Erythroblast (primary cell): Measurements from ENCODE around the gene HACD2.

Experiments
- DNase-seq, 2 experiments: peaks; one replicate each; lab custom pipeline; 2025; lab: John Stamatoyannopoulos, UW
- GATA1 ChIP-seq: IDR thresholded peaks from 2 replicates; pipeline ENCODE4 v1.6.1; 2011; ENCODE audit warnings: low read depth, mild to moderate bottlenecking, control low read depth, low read length, moderate library complexity
- POLR2A ChIP-seq: IDR thresholded peaks from 2 replicates; pipeline ENCODE4 v1.6.1; 2011; ENCODE audit warnings: mild to moderate bottlenecking, low read length

HACD2 gene

DNA sequence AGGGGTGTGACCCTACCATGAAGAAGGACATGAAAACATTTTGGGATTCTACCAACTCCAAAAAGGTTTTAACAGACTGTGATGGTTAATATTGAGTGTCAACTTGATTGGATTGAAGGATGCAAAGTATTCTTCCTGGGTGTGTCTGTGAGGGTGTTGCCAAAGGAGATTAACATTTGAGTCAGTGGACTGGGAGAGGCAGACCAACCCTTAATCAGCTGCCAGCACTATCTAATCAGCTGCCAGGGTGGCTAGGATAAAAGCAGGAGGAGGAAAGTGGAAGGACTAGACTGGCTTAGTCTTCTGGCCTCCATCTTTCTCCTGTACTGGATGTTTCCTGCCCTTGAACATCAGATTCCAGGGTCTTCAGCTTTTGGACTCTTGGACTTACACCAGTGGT lies 16.0 kb upstream of the HACD2 start:
- DNase-seq, result peak; percentile 70 to 90
- TF ChIP-seq POLR2A, result peak; percentile 36

DNA sequence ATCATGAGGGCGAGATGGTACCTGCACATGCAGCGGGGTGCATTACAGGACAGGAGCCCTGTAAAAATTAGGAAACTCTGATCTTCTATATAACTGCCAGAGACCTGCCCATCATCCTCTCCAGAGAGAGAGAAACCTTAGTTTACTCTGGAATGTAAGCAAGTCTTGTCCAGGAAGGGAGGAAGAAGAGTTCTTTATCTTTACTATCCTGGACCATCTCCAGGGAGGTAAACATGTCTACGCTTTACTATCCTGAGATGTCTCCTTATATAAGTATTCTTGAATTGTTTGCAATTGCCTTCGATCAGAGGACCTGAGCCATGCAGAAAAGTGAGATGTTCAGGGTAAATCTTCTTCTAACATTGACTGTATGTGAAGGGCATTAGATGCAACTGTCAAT lies 12.7 kb upstream of the HACD2 start:
- DNase-seq, result no peak
- no peak for TF ChIP-seq POLR2A
- TF ChIP-seq GATA1, result no peak

- peak; percentile 28 to 30 for DNase-seq
- TF ChIP-seq GATA1 (no peak), POLR2A (no peak)
These were observed 10.7 kb upstream of the HACD2 start for GRCh38 chr3:123595396-123596180.

DNA sequence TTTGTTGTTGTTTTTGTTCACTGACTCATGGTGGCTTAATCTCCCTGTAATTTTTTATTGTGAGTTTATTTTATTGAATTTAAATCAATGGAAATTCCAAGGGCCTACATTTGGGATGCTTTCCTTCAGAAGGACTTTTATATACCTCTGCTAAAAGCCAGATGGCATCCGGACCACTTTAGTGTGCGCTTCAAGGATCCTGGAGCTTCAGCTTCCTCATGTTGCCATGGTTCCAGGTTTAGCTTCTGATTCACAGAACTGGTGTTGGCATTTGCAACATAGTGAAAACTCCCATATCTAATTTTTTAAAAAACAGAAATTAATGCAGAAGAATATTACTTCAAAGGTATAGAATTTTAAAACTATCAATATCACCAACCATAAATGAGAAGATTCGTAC lies 8.5 kb upstream of the HACD2 start:
- TF ChIP-seq GATA1, result no peak
- TF ChIP-seq POLR2A, result no peak
- DNase-seq, result no peak

- no peak for TF ChIP-seq POLR2A
- no peak for TF ChIP-seq GATA1
- DNase-seq, result peak; percentile 13 to 46
These were observed 6.0 kb upstream of the HACD2 start for GRCh38 chr3:123590685-123591450.

- peak in 1 of 2 experiments; percentile 31 for DNase-seq
- TF ChIP-seq GATA1, result no peak
- no peak for TF ChIP-seq POLR2A
These were observed 2.5 kb upstream of the HACD2 start for GRCh38 chr3:123587401-123587800.

DNA sequence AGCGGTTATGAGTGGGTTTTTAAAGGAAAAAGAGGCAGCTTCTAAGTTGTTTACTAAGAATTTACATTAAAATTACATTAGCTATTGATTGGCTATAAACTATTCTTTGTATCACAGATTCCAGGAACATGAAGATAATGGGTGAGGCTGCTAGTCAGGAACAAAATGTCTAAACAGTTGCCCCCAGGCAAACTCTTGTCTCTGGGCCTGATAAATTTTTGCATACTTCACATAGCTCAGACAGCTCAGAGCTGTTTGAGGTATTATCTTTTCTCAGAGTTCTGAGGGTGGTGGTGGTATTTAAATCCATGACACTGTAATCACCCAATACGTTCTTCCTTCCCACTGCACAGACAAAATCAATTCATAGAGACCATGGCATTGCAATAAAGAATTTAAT lies 2.1 kb upstream of the HACD2 start:
- TF ChIP-seq GATA1, result no peak
- no peak for TF ChIP-seq POLR2A
- DNase-seq, result peak; percentile 26 to 48

GRCh38 chr3:123586131-123586530 lies 1.3 kb upstream of the HACD2 start:
- TF ChIP-seq GATA1 (no peak), POLR2A (no peak)
- peak; percentile 58 to 73 for DNase-seq

DNA sequence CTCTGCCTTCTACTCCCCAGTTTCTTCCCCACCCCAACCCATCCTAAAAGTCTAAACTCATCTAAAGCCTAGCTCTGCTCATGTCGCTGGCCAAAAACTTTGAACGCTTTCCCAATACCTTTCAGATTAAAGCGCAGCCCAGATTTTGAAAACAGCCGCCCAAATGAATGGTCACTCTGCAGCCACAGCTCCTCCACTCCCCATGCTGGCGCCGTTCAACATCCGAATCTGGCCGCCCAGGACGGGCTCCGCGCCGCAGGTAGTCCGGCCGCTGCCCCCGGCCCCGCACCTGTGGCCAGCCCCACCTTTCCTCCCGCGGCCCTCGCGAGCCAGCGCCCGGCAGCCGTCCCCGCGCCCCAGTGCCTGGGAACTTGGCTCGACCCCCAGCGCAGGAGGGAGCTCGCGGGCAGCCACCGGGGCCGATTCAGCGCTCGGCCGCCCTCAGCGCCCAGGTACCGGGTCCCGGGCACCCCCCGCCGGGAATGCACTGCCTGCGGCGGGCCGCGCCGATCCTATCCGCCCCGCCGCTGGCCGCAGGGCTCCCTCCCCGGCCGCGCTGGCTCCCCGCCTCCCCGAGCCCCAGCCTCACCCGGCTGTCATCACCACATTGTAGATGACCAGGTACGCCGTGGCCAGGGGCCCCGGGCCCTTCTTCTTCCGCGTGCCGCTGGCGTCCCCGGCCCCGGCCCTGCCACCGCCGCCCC lies 417 bp downstream of the HACD2 start:
- no peak for TF ChIP-seq GATA1
- TF ChIP-seq POLR2A, result no peak
- DNase-seq, result no peak

- TF ChIP-seq POLR2A (peak; percentile 9), GATA1 (no peak)
These were observed 1.3 kb downstream of the HACD2 start for GRCh38 chr3:123583561-123583960.

GRCh38 chr3:123582315-123582714 lies 2.5 kb downstream of the HACD2 start:
- no peak for TF ChIP-seq GATA1
- TF ChIP-seq POLR2A, result no peak
- DNase-seq, result no peak

More at GRCh38 chr3:123583561-123583960, 1.3 kb downstream of the HACD2 start:
- DNase-seq, result no peak

DNA sequence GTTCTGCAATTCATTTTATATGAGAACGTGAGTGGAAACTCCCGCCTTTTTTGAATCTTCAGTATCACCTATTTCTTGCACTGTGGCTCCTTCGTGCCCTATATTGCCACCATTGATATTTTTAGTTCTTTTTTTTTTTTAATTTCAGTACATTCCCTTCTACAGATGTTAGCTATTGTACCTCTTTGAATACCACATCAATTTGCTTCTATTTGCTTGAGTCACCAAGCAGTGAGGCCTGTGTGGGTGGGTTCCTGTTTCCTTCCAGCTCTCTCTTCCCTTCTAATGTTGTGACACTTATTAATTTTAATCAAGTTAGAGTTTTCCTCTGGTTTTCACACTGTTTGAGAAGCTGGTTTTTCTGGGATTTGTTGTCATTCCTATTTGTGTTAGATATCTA lies 8.7 kb downstream of the HACD2 start:
- no peak for DNase-seq

DNA sequence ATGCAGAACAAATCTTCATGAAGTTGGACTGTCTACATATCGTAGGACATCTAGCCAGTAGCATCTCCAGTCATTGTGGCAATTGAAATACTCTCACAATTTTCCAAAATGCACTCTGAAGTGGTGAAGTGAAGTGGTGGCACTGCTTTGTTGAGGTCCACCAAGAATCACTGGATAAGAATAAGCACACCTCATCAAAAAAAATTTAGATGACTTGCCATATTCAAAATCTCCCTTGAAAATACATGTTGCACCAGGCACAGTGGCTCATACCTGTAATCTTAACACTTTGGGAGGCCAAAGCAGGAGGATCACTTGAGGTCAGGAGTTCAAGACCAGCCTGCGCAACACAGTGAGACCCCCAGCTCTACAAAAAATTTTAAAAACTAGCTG lies 12.9 kb downstream of the HACD2 start:
- no peak for DNase-seq
- TF ChIP-seq POLR2A (no peak), GATA1 (no peak)

More for the DNA sequence above, 8.7 kb downstream of the HACD2 start:
- TF ChIP-seq GATA1 (no peak), POLR2A (no peak)

GRCh38 chr3:123571264-123571972 lies 13.4 kb downstream of the HACD2 start:
- DNase-seq, result no peak
- no peak for TF ChIP-seq GATA1
- TF ChIP-seq POLR2A, result no peak
